SK-N-SH (cell line): ENCODE data around the gene GTPBP4. TPM values are rescaled to one million over a fixed set of nuclear protein-coding genes. Genes with fewer than 3 reads are reported as not detected.

ENCODE experiments used
- CTCF ChIA-PET: fragments of 300-600, 350-600 bp; formaldehyde crosslinking; extraction: SDS; loops from one replicate; lab custom pipeline; 2021; lab: Yijun Ruan, JAX
- POLR2A ChIA-PET: fragments of 350-600 bp; sonication (Branson Sonifier 250); formaldehyde crosslinking; extraction: SDS; loops from one replicate; lab custom pipeline; 2020; ENCODE audit warnings: antibody characterized with exemption, inconsistent platforms; lab: Yijun Ruan, JAX
- DNase-seq: peaks from one replicate; pipeline ENCODE4 v3.0.0; 2012
- H2AFZ ChIP-seq: fragments of 200-600 bp; sonication (generic); 2 replicates; pipeline ENCODE4 v1.8.1; 2016; ENCODE audit warnings: antibody characterized with exemption, mild to moderate bottlenecking, low read depth
- H3F3A ChIP-seq: fragments of 200-600 bp; sonication (generic); replicated peaks from 2 replicates; pipeline ENCODE3; 2016; ENCODE audit warnings: antibody characterized with exemption, mild to moderate bottlenecking; ENCODE audit not compliant: insufficient read depth
- H3K27ac ChIP-seq, 2 experiments: fragments of 200-500 bp in 1 of 2; fragments of 200-600 bp in 1 of 2; sonication (Bioruptor generic) in 1 of 2; sonication (generic), shearing (Covaris generic) in 1 of 2; 2 replicates each; pipeline versions ENCODE4 v1.5.1 to v1.6.1; 2014 to 2016; ENCODE audit warnings: low read depth in 2 of 2, inconsistent platforms in 1 of 2, low read length in 1 of 2, mild to moderate bottlenecking in 1 of 2, mixed read lengths in 1 of 2
- H3K27me3 ChIP-seq: fragments of 200-600 bp; sonication (generic), shearing (Covaris generic); 2 replicates; pipeline ENCODE4 v1.6.1; 2016; ENCODE audit warnings: mixed run types; ENCODE audit not compliant: insufficient read depth
- H3K36me3 ChIP-seq, 2 experiments: fragments of 200-500 bp in 1 of 2; fragments of 200-600 bp in 1 of 2; sonication (Bioruptor generic) in 1 of 2; sonication (generic) in 1 of 2; replicated peaks in 1 of 2; 2 replicates each; pipeline versions ENCODE3 to v1.5.1; 2014 to 2016; ENCODE audit warnings: low read length in 1 of 2, mild to moderate bottlenecking in 1 of 2; ENCODE audit not compliant: insufficient read depth in 2 of 2, control insufficient read depth in 1 of 2
- H3K4me1 ChIP-seq, 2 experiments: fragments of 200-500 bp in 1 of 2; fragments of 200-600 bp in 1 of 2; sonication (Bioruptor generic) in 1 of 2; sonication (generic), shearing (Covaris generic) in 1 of 2; 2 replicates each; pipeline versions ENCODE4 v1.5.1 to v1.6.1; 2014 to 2016; ENCODE audit warnings: low read depth in 1 of 2, low read length in 1 of 2, mixed run types in 1 of 2; ENCODE audit not compliant: insufficient read depth in 2 of 2, control insufficient read depth in 1 of 2
- H3K4me2 ChIP-seq: fragments of 200-600 bp; sonication (generic), shearing (Covaris generic); 2 replicates; pipeline ENCODE4 v1.6.1; 2017; ENCODE audit warnings: mixed run types
- H3K4me3 ChIP-seq, 2 experiments: fragments of 200-500 bp in 1 of 2; fragments of 200-600 bp in 1 of 2; sonication (Bioruptor generic) in 1 of 2; sonication (generic), shearing (Covaris generic) in 1 of 2; 2 replicates each; pipeline versions ENCODE4 v1.5.1 to v1.8.1; 2014 to 2016; ENCODE audit warnings: low read depth in 2 of 2, inconsistent platforms in 1 of 2, low read length in 1 of 2, mild to moderate bottlenecking in 1 of 2, mixed read lengths in 1 of 2, moderate library complexity in 1 of 2
- H3K79me2 ChIP-seq: fragments of 200-600 bp; sonication (generic); 2 replicates; pipeline ENCODE4 v1.8.1; 2017; ENCODE audit warnings: mild to moderate bottlenecking; ENCODE audit not compliant: insufficient read depth
- H3K9ac ChIP-seq: fragments of 200-600 bp; sonication (generic); 2 replicates; pipeline ENCODE4 v1.6.1; 2017; ENCODE audit warnings: mixed run types
- H3K9me2 ChIP-seq: fragments of 200-600 bp; sonication (generic); 2 replicates; pipeline ENCODE4 v1.6.1; 2017; ENCODE audit warnings: mixed run types
- H3K9me3 ChIP-seq: fragments of 200-600 bp; sonication (generic); 2 replicates; pipeline ENCODE4 v1.6.1; 2017; ENCODE audit warnings: mixed run types, mild to moderate bottlenecking, moderate library complexity
- H4K20me1 ChIP-seq: fragments of 200-600 bp; sonication (generic); 2 replicates; pipeline ENCODE4 v1.6.1; 2017; ENCODE audit warnings: mild to moderate bottlenecking, mixed run types; ENCODE audit not compliant: insufficient read depth
- CTCF ChIP-seq: fragments of 200-600 bp; sonication (generic); IDR thresholded peaks from 2 replicates; pipeline ENCODE4 v1.6.1; 2017; ENCODE audit warnings: antibody characterized with exemption, mild to moderate bottlenecking, moderate library complexity
- ELF1 ChIP-seq: IDR thresholded peaks from 2 replicates; pipeline ENCODE4 v1.4.0; 2012
- EZH2phosphoT487 ChIP-seq: fragments of 200-600 bp; sonication (generic); IDR thresholded peaks from 2 replicates; pipeline ENCODE4 v1.6.1; 2017; ENCODE audit warnings: low read depth, mixed run types, mild to moderate bottlenecking, antibody characterized with exemption, moderate library complexity, borderline replicate concordance
- FOSL2 ChIP-seq: IDR thresholded peaks from 2 replicates; pipeline ENCODE4 v1.4.0; 2012; ENCODE audit warnings: low read depth, mild to moderate bottlenecking, moderate library complexity, borderline replicate concordance
- FOXM1 ChIP-seq: IDR thresholded peaks from 2 replicates; pipeline ENCODE4 v1.4.0; 2012; ENCODE audit warnings: low read depth, mild to moderate bottlenecking
- GABPA ChIP-seq: IDR thresholded peaks from 2 replicates; pipeline ENCODE4 v1.4.0; 2012; ENCODE audit warnings: low read depth, mild to moderate bottlenecking
- GATA2 ChIP-seq: sonication (generic); formaldehyde crosslinking; IDR thresholded peaks from 2 replicates; pipeline ENCODE4 v1.5.0; 2020; ENCODE audit warnings: mild to moderate bottlenecking, missing genetic modification reagents
- IRF3 ChIP-seq: fragments of 150-350 bp; IDR thresholded peaks from 2 replicates; pipeline ENCODE4 v1.6.1; 2016; ENCODE audit warnings: mild to moderate bottlenecking, low read depth, low read length
- JUND ChIP-seq: IDR thresholded peaks from 2 replicates; pipeline ENCODE4 v1.4.0; 2012
- MEF2A ChIP-seq: IDR thresholded peaks from 2 replicates; pipeline ENCODE4 v1.4.0; 2012; ENCODE audit warnings: low read depth, borderline replicate concordance
- RCOR1 ChIP-seq: fragments of 150-350 bp; IDR thresholded peaks from 2 replicates; pipeline ENCODE4 v1.6.1; 2017; ENCODE audit warnings: antibody characterized with exemption, low read length
- RFX5 ChIP-seq: IDR thresholded peaks from 2 replicates; pipeline ENCODE4 v1.6.1; 2012; ENCODE audit warnings: mild to moderate bottlenecking, improper control_type of control experiment, low read length
- TAF1 ChIP-seq: IDR thresholded peaks from 2 replicates; pipeline ENCODE4 v1.6.1; 2012; ENCODE audit warnings: low read depth, mild to moderate bottlenecking, low read length, moderate library complexity, borderline replicate concordance
- TCF12 ChIP-seq: IDR thresholded peaks from 2 replicates; pipeline ENCODE4 v1.4.0; 2012
- WGBS: methylation state at CpG from one replicate; pipeline ENCODE4 v1.1.6; 2017; ENCODE audit warnings: low lambda C conversion rate; 5-methylcytosine and 5-hydroxymethylcytosine counted together
- polyA plus RNA-seq, 3 experiments: library from polyadenylated mRNA; depleted of rRNA; stranded (reverse); fragments of >200 nt; gene quantifications; 2 replicates each; pipeline ENCODE4 v1.2.3, GENCODE V29; 2012
- TF ChIP-seq, protein P1 (sequence below): fragments of 150-350 bp; IDR thresholded peaks from 2 replicates; pipeline ENCODE4 v1.6.1; 2017; ENCODE audit warnings: antibody characterized with exemption, low read length, low read depth, borderline replicate concordance
- TF ChIP-seq, protein P2 (sequence below): IDR thresholded peaks from 2 replicates; pipeline ENCODE4 v1.4.0; 2012; ENCODE audit warnings: low read depth
- TF ChIP-seq, protein P3 (sequence below): IDR thresholded peaks from 2 replicates; pipeline ENCODE4; 2012

GTPBP4 gene
- polyA plus RNA-seq, 1 of the 3 experiments (the other 2 are of a cell fraction), result 36.6 TPM

GRCh38 chr10:994836-995558 is 6.8 kb downstream of the GTPBP4 start:
- 92% methylated on average over 6 of the region's 6 CpGs for WGBS

More at GRCh38 chr10:994836-995558, 6.8 kb downstream of the GTPBP4 start:
- no peaks in the 10 kb centered on the region for H3K27me3 ChIP-seq
- no peak for DNase-seq
- ChIA-PET POLR2A (no interaction called here), CTCF (no interaction called here)
- TF ChIP-seq, protein P1, sequence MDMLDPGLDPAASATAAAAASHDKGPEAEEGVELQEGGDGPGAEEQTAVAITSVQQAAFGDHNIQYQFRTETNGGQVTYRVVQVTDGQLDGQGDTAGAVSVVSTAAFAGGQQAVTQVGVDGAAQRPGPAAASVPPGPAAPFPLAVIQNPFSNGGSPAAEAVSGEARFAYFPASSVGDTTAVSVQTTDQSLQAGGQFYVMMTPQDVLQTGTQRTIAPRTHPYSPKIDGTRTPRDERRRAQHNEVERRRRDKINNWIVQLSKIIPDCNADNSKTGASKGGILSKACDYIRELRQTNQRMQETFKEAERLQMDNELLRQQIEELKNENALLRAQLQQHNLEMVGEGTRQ, result no peak
- TF ChIP-seq FOXM1 (no peak), EZH2phosphoT487 (no peak), TAF1 (no peak), RFX5 (no peak), RCOR1 (no peak), IRF3 (no peak), GABPA (no peak), GATA2 (no peak), FOSL2 (no peak), ELF1 (no peak), CTCF (no peak), JUND (no peak), MEF2A (no peak), TCF12 (no peak)
- TF ChIP-seq, protein P2, sequence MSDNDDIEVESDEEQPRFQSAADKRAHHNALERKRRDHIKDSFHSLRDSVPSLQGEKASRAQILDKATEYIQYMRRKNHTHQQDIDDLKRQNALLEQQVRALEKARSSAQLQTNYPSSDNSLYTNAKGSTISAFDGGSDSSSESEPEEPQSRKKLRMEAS, result no peak
- TF ChIP-seq, protein P3, sequence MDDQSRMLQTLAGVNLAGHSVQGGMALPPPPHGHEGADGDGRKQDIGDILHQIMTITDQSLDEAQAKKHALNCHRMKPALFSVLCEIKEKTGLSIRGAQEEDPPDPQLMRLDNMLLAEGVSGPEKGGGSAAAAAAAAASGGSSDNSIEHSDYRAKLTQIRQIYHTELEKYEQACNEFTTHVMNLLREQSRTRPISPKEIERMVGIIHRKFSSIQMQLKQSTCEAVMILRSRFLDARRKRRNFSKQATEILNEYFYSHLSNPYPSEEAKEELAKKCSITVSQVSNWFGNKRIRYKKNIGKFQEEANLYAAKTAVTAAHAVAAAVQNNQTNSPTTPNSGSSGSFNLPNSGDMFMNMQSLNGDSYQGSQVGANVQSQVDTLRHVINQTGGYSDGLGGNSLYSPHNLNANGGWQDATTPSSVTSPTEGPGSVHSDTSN, result no peak
- peaks cover 51% of the 10 kb centered on the region for H4K20me1 ChIP-seq
- no peak overlapping the region for H3K4me2 ChIP-seq
- peaks cover 3% of the 10 kb centered on the region for H3F3A ChIP-seq
- H3K9me3 ChIP-seq, result no peaks in the 10 kb centered on the region
- H3K4me3 ChIP-seq, result no peak overlapping the region
- H2AFZ ChIP-seq, result no peak overlapping the region
- H3K36me3 ChIP-seq, result peaks cover 73 to 83% of the 10 kb centered on the region in 2 experiments
- no peaks in the 10 kb centered on the region for H3K9me2 ChIP-seq
- H3K4me1 ChIP-seq, result peaks cover 0 to 9% of the 10 kb centered on the region in 2 experiments; a peak in 1 of 4 replicates
- H3K79me2 ChIP-seq, result peaks cover 97% of the 10 kb centered on the region
- no peak overlapping the region for H3K9ac ChIP-seq
- H3K27ac ChIP-seq, result no peak overlapping the region
